Vagina (tissue), 2 donors: ENCODE measurements around the gene GNAL.

ENCODE experiments used
- CTCF ChIP-seq, 3 experiments: fragments of 450-650 bp in 2 of 3; fragments of 200-600 bp in 1 of 3; sonication (generic) in 1 of 3; IDR thresholded peaks; one replicate each; pipeline ENCODE4 v1.5.1; 2017 to 2019; ENCODE audit warnings: antibody characterized with exemption in 3 of 3, mild to moderate bottlenecking in 2 of 3, moderate library complexity in 2 of 3
- POLR2A ChIP-seq, 2 donors: fragments of 450-650 bp; IDR thresholded peaks; one replicate each; pipeline ENCODE4 v1.6.1; 2017; ENCODE audit warnings: antibody characterized with exemption in 2 of 2, mild to moderate bottlenecking in 2 of 2, moderate library complexity in 2 of 2

- no peak for TF ChIP-seq CTCF (IDR thresholded peaks at IDR 0.05)
- no peak for TF ChIP-seq POLR2A (IDR thresholded peaks at IDR 0.05)
These were observed 10.9 kb upstream of the GNAL start for GRCh38 chr18:11678211-11678610.
